H1 (cell line): Measurements from ENCODE around the gene LONP2. TPM values are rescaled to one million over a fixed set of nuclear protein-coding genes. Genes with fewer than 3 reads are reported as not detected.
A peak's percentile ranks its signal among the peaks of the same experiment; 100 is the strongest.

Source experiments
- CTCF ChIA-PET: fragments of 300-600 bp; sonication (Branson Sonifier 250); formaldehyde crosslinking; loops from one replicate; lab custom pipeline; 2021; ENCODE audit not compliant: partially characterized antibody; lab: Charles Lee
- POLR2A ChIA-PET: fragments of 300-600 bp; sonication (Branson Sonifier 250); formaldehyde crosslinking; loops from one replicate; lab custom pipeline; 2021; ENCODE audit warnings: inconsistent platforms; ENCODE audit not compliant: partially characterized antibody; lab: Charles Lee
- DNase-seq, 2 experiments: peaks; one replicate each; pipeline versions ENCODE4 v3.0.0 to v3.0.0-alpha.2; 2010 to 2022; ENCODE audit warnings: low spot score in 2 of 2, low read depth in 1 of 2, mixed read lengths in 1 of 2
- FAIRE-seq: peaks from 2 replicates; lab custom pipeline; 2011; peaks lifted over from hg19 to GRCh38; lab: Jason Lieb, UNC
- H2AFZ ChIP-seq: 2 replicates; pipeline ENCODE4 v1.8.1; 2012; ENCODE audit warnings: low read length, inconsistent platforms
- H2AK5ac ChIP-seq: 2 replicates; pipeline ENCODE4 v1.6.1; 2013; ENCODE audit warnings: low read depth, low read length
- H2BK120ac ChIP-seq: replicated peaks from 2 replicates; pipeline ENCODE3; 2013; ENCODE audit warnings: low read depth, low read length, inconsistent platforms
- H2BK12ac ChIP-seq: 2 replicates; pipeline ENCODE4 v1.6.1; 2013; ENCODE audit warnings: low read depth, low read length
- H2BK15ac ChIP-seq: 2 replicates; pipeline ENCODE4 v1.6.1; 2013; ENCODE audit warnings: low read length
- H2BK20ac ChIP-seq: 2 replicates; pipeline ENCODE4 v1.6.1; 2013; ENCODE audit warnings: low read length
- H2BK5ac ChIP-seq: 2 replicates; pipeline ENCODE4 v1.6.1; 2013; ENCODE audit warnings: low read depth, low read length
- H3K14ac ChIP-seq: 2 replicates; pipeline ENCODE4 v1.6.1; 2013; ENCODE audit warnings: inconsistent platforms; ENCODE audit not compliant: insufficient read length
- H3K18ac ChIP-seq: 2 replicates; pipeline ENCODE4 v1.6.1; 2013; ENCODE audit warnings: low read length; ENCODE audit errors: extremely low read depth
- H3K23ac ChIP-seq: 2 replicates; pipeline ENCODE4 v1.6.1; 2013; ENCODE audit warnings: inconsistent platforms; ENCODE audit not compliant: insufficient read length
- H3K23me2 ChIP-seq: 2 replicates; pipeline ENCODE4 v1.6.1; 2013; ENCODE audit warnings: low read depth, low read length
- H3K27ac ChIP-seq: 2 replicates; pipeline ENCODE4 v1.6.1; 2011; ENCODE audit warnings: low read depth, low read length, inconsistent platforms
- H3K27me3 ChIP-seq, 4 experiments: replicated peaks in 1 of 4; 1 replicate in 1 of 4; 2 replicates in 3 of 4; pipeline versions ENCODE4 v1.6.1 to v1.8.1; 2011 to 2013; ENCODE audit warnings: low read length in 3 of 4, mild to moderate bottlenecking in 3 of 4, inconsistent platforms in 2 of 4, mixed read lengths in 2 of 4, moderate library complexity in 1 of 4; ENCODE audit not compliant: control insufficient read depth in 3 of 4, insufficient read depth in 3 of 4; ENCODE audit errors: extremely low read depth in 1 of 4
- H3K36me3 ChIP-seq, 4 experiments: 2 replicates each; pipeline versions ENCODE4 v1.6.1 to v1.8.1; 2011 to 2013; ENCODE audit warnings: mild to moderate bottlenecking in 4 of 4, low read length in 3 of 4, moderate library complexity in 2 of 4, control low read depth in 1 of 4, inconsistent platforms in 1 of 4; ENCODE audit not compliant: insufficient read depth in 4 of 4, control insufficient read depth in 2 of 4
- H3K4ac ChIP-seq: replicated peaks from 2 replicates; pipeline ENCODE3; 2013; ENCODE audit warnings: low read length, low read depth, mixed read lengths, inconsistent platforms; ENCODE audit not compliant: insufficient read length
- H3K4me1 ChIP-seq, 4 experiments: replicated peaks in 1 of 4; 1 replicate in 1 of 4; 2 replicates in 3 of 4; pipeline versions ENCODE4 v1.6.1 to v1.8.1; 2011 to 2013; ENCODE audit warnings: low read length in 3 of 4, inconsistent platforms in 2 of 4, mixed read lengths in 1 of 4; ENCODE audit not compliant: insufficient read depth in 4 of 4, control insufficient read depth in 3 of 4
- H3K4me2 ChIP-seq, 2 experiments: 2 replicates each; pipeline versions ENCODE4 v1.6.1 to v1.8.1; 2011 to 2013; ENCODE audit warnings: low read depth in 2 of 2, low read length in 2 of 2, control low read depth in 1 of 2, inconsistent platforms in 1 of 2, mild to moderate bottlenecking in 1 of 2; ENCODE audit not compliant: insufficient read depth in 1 of 2
- H3K4me3 ChIP-seq, 4 experiments: fragments of 200-600, 300-600 bp in 1 of 4; sonication (generic), shearing (Covaris generic), sonication (Bioruptor Twin) in 1 of 4; 2 replicates each; pipeline versions ENCODE4 v1.5.1 to v1.8.1; 2011 to 2016; ENCODE audit warnings: low read length in 4 of 4, low read depth in 3 of 4, control low read depth in 2 of 4, inconsistent platforms in 2 of 4, mild to moderate bottlenecking in 2 of 4, mixed read lengths in 1 of 4, moderate library complexity in 1 of 4; ENCODE audit not compliant: insufficient read depth in 2 of 4; ENCODE audit errors: extremely low read depth in 1 of 4
- H3K56ac ChIP-seq: replicated peaks from 2 replicates; pipeline ENCODE3; 2013; ENCODE audit warnings: low read depth, mild to moderate bottlenecking, mixed read lengths, low read length, inconsistent platforms; ENCODE audit not compliant: insufficient read length
- H3K79me1 ChIP-seq: 2 replicates; pipeline ENCODE4 v1.6.1; 2013; ENCODE audit warnings: low read depth, low read length, control low read depth
- H3K79me2 ChIP-seq, 2 experiments: 2 replicates each; pipeline versions ENCODE4 v1.6.1 to v1.8.1; 2012 to 2013; ENCODE audit warnings: low read length in 2 of 2, mild to moderate bottlenecking in 2 of 2, inconsistent platforms in 1 of 2; ENCODE audit not compliant: insufficient read depth in 2 of 2, control insufficient read depth in 1 of 2
- H3K9ac ChIP-seq, 4 experiments: replicated peaks in 1 of 4; 1 replicate in 1 of 4; 2 replicates in 3 of 4; pipeline versions ENCODE4 v1.6.1 to v1.8.1; 2011 to 2013; ENCODE audit warnings: low read depth in 3 of 4, low read length in 3 of 4, control low read depth in 2 of 4, mild to moderate bottlenecking in 2 of 4, moderate library complexity in 2 of 4, inconsistent platforms in 1 of 4; ENCODE audit errors: extremely low read depth in 1 of 4
- H3K9me3 ChIP-seq, 2 experiments: 2 replicates each; pipeline versions ENCODE4 v1.6.1 to v1.8.1; 2012 to 2013; ENCODE audit warnings: mild to moderate bottlenecking in 2 of 2, moderate library complexity in 2 of 2, control low read depth in 1 of 2, inconsistent platforms in 1 of 2, low read depth in 1 of 2, low read length in 1 of 2, mixed read lengths in 1 of 2; ENCODE audit not compliant: insufficient read depth in 2 of 2
- H4K20me1 ChIP-seq, 2 experiments: replicated peaks in 1 of 2; 2 replicates each; pipeline versions ENCODE3 to v1.8.1; 2011 to 2013; ENCODE audit warnings: inconsistent platforms in 2 of 2, low read length in 2 of 2, mild to moderate bottlenecking in 1 of 2; ENCODE audit not compliant: insufficient read depth in 2 of 2, control insufficient read depth in 1 of 2
- H4K5ac ChIP-seq: 2 replicates; pipeline ENCODE4 v1.6.1; 2013; ENCODE audit warnings: low read length, low read depth, mixed read lengths, inconsistent platforms; ENCODE audit not compliant: insufficient read length
- H4K8ac ChIP-seq: 2 replicates; pipeline ENCODE4 v1.8.0; 2013; ENCODE audit warnings: mild to moderate bottlenecking, moderate library complexity, low read length, inconsistent platforms; ENCODE audit not compliant: insufficient read depth; ENCODE audit errors: extremely low read depth
- H4K91ac ChIP-seq: replicated peaks from 2 replicates; pipeline ENCODE3; 2013; ENCODE audit warnings: low read length, mixed read lengths, inconsistent platforms; ENCODE audit not compliant: insufficient read length
- GABPA ChIP-seq: IDR thresholded peaks from 2 replicates; pipeline ENCODE4 v1.6.1; 2011; ENCODE audit warnings: mild to moderate bottlenecking, low read length, moderate library complexity, borderline replicate concordance; ENCODE audit not compliant: insufficient read depth
- TCF12 ChIP-seq: IDR thresholded peaks from 2 replicates; pipeline ENCODE4 v1.6.1; 2011; ENCODE audit warnings: low read depth, mild to moderate bottlenecking, low read length
- WGBS, 2 experiments: shearing (Covaris generic) in 1 of 2; methylation state at CpG; one replicate each; pipeline versions ENCODE4 v1.1.6 to v1.1.7; 2013 to 2015; ENCODE audit warnings: low lambda C conversion rate in 2 of 2, mixed read lengths in 2 of 2, inconsistent platforms in 1 of 2, low coverage in 1 of 2, missing lambda C conversion rate in 1 of 2; ENCODE audit not compliant: insufficient replicate concordance in 2 of 2, insufficient coverage in 1 of 2, insufficient read length in 1 of 2; ENCODE audit errors: extremely low coverage in 1 of 2, missing lambda C conversion rate in 1 of 2; 5-methylcytosine and 5-hydroxymethylcytosine counted together
- polyA plus RNA-seq, 7 experiments: library from polyadenylated mRNA; depleted of rRNA in 3 of 7; stranded (reverse) in 5 of 7; unstranded in 2 of 7; fragments of >200 nt in 5 of 7; fragments of 200-250 nt in 2 of 7; gene quantifications; 1 replicate in 5 of 7; 2 replicates in 1 of 7; 4 replicates in 1 of 7; pipeline versions ENCODE4 v1.2.1 to v1.2.3, GENCODE V29; 2011 to 2013; ENCODE audit warnings: missing spikeins in 2 of 7, mixed read lengths in 2 of 7
- total RNA-seq: library from RNA; stranded (reverse); fragmentation: NEBNext Ultra II Directional; extraction: Animal tissue kit (Norgen Biotek cat#: 25700); gene quantifications from 2 replicates; pipeline ENCODE4 v1.2.1, GENCODE V29; 2021

The LONP2 gene
- total and polyA plus RNA-seq, 2 of the 8 experiments (the other 6 are each of a cell fraction or from before 2014, with no cell fraction given) = 8.1 to 23.1 TPM

DNA sequence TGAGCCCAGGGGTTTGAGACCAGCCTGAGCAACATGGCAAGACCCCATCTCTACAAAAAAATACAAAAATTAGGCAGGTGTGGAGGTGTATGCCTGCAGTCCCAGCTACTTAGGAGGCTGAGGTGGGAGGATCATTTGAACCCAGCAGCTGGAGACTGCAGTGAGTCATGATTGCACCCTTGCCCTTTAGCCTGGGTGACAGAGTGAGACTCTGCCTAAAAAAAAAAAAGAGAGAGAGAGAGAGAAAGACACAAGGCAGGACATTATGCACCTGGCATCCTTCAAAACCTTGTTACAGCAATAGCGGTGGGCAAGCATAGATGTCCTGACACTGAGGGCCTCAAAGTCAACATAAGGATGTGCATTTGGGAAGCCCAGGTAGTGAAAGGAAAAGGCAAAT, 161.1 kb downstream of the LONP2 start:
- Histone ChIP-seq H4K20me1 (no peaks in the 10 kb centered on the region), H3K18ac (no peak overlapping the region), H2BK120ac (no peak overlapping the region), H4K8ac (no peak overlapping the region), H3K79me1 (no peaks in the 10 kb centered on the region), H4K91ac (no peak overlapping the region), H3K14ac (no peak overlapping the region), H3K4ac (no peak overlapping the region), H3K23ac (no peak overlapping the region), H2BK20ac (no peak overlapping the region), H3K4me3 (no peak overlapping the region), H3K79me2 (no peaks in the 10 kb centered on the region), H3K9me3 (no peaks in the 10 kb centered on the region), H3K23me2 (no peaks in the 10 kb centered on the region), H3K27ac (no peak overlapping the region), H3K36me3 (no peaks in the 10 kb centered on the region), H2BK15ac (no peak overlapping the region), H3K4me1 (peaks cover 0 to 5% (median 3%) of the 10 kb centered on the region in 4 experiments; a peak in 3 of 7 replicates), H3K4me2 (no peak overlapping the region), H2BK12ac (no peak overlapping the region), H2AK5ac (no peak overlapping the region), H3K27me3 (no peaks in the 10 kb centered on the region), H3K9ac (no peak overlapping the region), H2BK5ac (no peak overlapping the region), H2AFZ (0 out of 2 replicates have a peak overlapping the region, but pooled peaks have one; percentile 34), H4K5ac (no peak overlapping the region), H3K56ac (no peak overlapping the region)
- ChIA-PET CTCF (no interaction called here), POLR2A (interaction anchor here (1.2 kb wide), 1 partner anchor 9 kb away, joined by 4 read pairs; no protein-coding TSS in a partner anchor)
- FAIRE-seq (no peak), DNase-seq (no peak)
- WGBS, 2 experiments = 93% methylated on average over 1 of the region's 1 CpG; no CpG with 5 or more reads in 1 of the 2 experiments
- TF ChIP-seq TCF12 (no peak), GABPA (no peak)
